HG03135 (cell line): Measurements from ENCODE around the gene ICAM4.
"Not testable (repeated sequence)": the region's sequence is repeated elsewhere in the genome, so short reads cannot be mapped to it uniquely, and the experiment has no call there.

Source experiments
- ATAC-seq: cut with Tn5 transposase; IDR thresholded peaks from one replicate; pipeline ENCODE4 v1.9.1; 2021; ENCODE audit warnings: mild to moderate bottlenecking, moderate library complexity; ENCODE audit not compliant: unreplicated experiment

ICAM4 gene

GRCh38 chr19:10268071-10268470, 18.7 kb upstream of the ICAM4 start:
- no peak for ATAC-seq

GRCh38 chr19:10269333-10270179, 17.2 kb upstream of the ICAM4 start:
- ATAC-seq = no peak

DNA sequence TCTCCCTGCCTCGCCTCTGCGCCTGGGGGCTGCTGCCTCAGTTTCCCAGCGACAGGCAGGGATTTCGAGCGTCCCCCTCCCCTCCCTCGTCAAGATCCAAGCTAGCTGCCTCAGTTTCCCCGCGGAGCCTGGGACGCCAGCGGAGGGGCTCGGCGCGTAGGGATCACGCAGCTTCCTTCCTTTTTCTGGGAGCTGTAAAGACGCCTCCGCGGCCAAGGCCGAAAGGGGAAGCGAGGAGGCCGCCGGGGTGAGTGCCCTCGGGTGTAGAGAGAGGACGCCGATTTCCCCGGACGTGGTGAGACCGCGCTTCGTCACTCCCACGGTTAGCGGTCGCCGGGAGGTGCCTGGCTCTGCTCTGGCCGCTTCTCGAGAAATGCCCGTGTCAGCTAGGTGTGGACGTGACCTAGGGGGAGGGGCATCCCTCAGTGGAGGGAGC, 16.6 kb upstream of the ICAM4 start:
- ATAC-seq = no peak

DNA sequence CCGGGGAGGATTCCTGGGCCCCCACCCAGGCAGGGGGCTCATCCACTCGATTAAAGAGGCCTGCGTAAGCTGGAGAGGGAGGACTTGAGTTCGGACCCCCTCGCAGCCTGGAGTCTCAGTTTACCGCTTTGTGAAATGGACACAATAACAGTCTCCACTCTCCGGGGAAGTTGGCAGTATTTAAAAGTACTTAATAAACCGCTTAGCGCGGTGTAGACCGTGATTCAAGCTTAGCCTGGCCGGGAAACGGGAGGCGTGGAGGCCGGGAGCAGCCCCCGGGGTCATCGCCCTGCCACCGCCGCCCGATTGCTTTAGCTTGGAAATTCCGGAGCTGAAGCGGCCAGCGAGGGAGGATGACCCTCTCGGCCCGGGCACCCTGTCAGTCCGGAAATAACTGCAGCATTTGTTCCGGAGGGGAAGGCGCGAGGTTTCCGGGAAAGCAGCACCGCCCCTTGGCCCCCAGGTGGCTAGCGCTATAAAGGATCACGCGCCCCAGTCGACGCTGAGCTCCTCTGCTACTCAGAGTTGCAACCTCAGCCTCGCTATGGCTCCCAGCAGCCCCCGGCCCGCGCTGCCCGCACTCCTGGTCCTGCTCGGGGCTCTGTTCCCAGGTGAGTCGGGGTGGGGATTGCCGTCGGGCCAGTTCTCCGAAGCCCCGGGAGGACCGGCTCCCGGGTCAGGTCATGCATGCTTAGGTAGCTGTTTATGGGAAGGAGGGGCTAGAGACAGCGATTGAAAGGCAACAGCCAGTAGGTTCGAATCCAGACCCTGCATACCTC, 15.9 kb upstream of the ICAM4 start, which contains the start of gene ICAM1:
ICAM1 (plus strand) TSS at position 505 of the 779 bp plus-strand sequence; CDS start at position 545, 40 bp downstream.
- peak; percentile 53 for ATAC-seq

DNA sequence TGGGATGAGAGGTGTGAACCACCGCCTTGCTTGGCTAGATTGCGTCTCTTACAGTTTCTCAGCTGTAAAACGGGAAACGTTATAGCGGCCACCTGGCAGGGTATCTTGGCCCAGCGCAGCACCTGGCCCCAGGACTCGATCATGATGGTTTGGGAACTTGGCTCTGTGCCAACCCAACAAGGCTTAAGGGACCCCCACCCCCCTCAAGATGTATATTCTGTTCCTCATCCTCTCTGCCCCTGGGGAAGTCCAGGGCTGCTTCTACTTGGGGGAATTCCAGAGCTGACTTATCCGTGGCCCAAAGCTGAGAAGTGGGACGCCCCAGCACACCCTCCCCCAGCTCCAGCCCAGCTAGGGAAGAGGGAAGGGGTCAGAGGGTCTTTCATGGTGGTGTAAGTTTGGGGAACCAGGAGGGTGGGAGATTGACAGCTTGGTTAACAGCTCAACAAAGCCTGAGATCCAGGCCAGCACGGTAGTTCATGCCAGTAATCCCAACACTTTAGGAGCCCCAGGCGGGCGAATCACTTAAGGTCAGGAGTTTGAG, 15.1 kb upstream of the ICAM4 start:
- peak; percentile 24 for ATAC-seq

DNA sequence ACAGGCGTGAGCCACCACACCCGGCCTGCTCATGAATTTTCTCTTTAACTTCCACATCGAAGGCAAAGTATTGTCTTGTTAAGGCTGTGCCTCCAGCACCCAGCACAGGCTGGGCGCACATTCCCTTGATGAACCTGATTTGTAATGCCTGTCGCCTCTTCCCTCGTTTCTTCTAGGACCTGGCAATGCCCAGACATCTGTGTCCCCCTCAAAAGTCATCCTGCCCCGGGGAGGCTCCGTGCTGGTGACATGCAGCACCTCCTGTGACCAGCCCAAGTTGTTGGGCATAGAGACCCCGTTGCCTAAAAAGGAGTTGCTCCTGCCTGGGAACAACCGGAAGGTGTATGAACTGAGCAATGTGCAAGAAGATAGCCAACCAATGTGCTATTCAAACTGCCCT, 12.2 kb upstream of the ICAM4 start:
- ATAC-seq = no peak

- ATAC-seq = no peak
Measured at GRCh38 chr19:10277795-10278589, 8.8 kb upstream of the ICAM4 start.

DNA sequence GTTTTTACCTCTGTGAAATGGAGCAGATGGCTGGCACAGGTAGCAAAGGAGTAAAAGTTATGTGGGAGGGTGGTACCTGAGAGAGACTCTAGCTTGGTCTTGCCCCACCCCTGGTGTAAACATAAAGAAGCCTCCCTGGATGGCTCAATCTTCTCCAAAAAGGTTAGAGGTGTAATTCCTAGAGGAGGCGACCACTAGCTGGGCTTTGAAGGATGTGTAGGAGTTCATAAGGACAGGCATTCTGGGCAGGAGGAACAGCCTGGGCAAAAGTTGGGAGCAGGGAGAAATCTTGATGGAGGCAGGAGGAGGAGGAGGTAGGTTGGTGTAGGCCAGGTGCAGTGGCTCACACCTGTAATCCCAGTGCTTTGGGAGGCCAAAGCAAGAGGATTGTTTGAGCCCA, 7.8 kb upstream of the ICAM4 start:
- ATAC-seq = no peak

DNA sequence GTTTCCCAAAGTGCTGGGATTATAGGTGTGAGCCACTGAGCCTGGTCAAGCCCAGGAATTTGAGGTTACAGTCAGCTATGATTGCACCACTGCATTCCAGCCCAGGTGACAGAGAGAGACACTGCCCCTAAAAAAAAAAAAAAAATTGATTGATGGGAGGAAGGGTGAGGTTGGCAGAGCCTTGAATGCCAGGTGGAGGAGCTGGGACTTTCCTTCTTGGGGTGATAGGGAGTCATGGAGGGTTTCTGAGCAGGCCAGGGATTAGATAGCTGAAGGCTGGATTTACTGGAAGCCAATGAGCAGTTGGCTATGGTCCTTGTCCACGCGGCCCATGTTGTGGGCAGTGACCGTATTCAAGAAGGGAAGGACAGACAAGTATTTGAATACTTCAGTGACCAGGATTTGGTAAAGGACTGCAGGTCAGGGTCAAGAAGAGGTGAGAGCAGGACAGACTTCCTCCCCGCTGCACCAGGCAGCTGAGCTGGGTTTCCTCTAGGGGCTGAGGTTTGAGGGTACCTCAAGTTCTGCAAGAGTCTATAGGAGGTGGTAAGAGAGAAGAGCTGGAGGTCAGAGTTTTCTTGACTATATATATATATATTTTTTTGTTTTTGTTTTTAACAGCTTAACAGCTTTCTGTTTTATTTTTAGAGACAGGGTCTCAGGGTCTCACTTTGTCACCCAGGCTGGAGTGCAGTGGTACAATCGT, 6.9 kb upstream of the ICAM4 start:
- no peak for ATAC-seq

DNA sequence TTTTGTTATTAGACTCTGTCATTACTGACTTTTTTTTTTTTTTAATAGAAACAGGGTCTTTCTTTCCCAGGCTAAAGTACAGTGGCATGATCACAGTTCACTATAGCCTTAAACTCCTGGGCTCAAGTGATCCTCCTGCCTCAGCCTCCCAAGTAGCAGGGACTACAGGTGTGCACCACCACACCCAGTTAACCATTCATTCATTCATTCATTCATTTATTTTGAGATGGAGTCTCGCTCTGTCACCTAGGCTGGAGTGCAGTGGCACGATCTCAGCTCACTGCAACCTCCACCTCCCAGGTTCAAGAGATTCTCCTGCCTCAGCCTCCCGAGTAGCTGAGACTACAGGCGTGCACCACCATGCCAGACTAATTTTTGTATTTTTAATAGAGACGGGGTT, 4.7 kb upstream of the ICAM4 start:
- not testable (repeated sequence) for ATAC-seq

GRCh38 chr19:10283301-10284064, 3.3 kb upstream of the ICAM4 start:
- ATAC-seq = no peak

GRCh38 chr19:10284065-10284959, 2.4 kb upstream of the ICAM4 start:
- no peak for ATAC-seq

GRCh38 chr19:10284960-10285278, 1.8 kb upstream of the ICAM4 start:
- ATAC-seq = no peak

GRCh38 chr19:10285393-10285792, 1.4 kb upstream of the ICAM4 start:
- no peak for ATAC-seq

- ATAC-seq = no peak
Measured at GRCh38 chr19:10288662-10289166, 2.0 kb downstream of the ICAM4 start.

GRCh38 chr19:10289167-10289835, 2.5 kb downstream of the ICAM4 start:
- ATAC-seq = no peak

DNA sequence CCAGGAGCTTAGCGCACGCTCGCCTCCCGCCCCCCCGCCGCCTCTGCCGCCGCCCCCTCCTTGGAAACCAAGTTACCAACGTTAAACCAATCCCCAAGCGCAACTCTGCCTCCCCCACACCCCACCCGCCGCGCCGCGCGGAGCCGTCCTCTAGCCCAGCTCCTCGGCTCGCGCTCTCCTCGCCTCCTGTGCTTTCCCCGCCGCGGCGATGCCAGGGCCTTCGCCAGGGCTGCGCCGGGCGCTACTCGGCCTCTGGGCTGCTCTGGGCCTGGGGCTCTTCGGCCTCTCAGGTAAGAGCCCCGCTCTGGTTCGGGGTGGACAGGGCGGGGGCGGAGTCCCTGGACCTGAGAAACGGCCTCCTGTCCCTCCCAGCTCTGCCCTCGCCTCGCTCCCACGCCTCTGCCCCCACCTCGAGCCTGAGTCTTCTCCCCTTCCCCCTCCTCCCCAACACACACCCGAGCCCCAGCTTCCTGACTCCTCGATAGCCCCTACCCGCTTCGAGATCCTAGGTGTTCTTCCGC, 3.1 kb downstream of the ICAM4 start, which contains the start of gene ICAM5:
ICAM5 (plus strand) TSS at position 117 of the 521 bp plus-strand sequence; CDS start at position 209, 92 bp downstream.
- no peak for ATAC-seq
